ENCODE measurements around the gene LEMD1. TPM values are rescaled to one million over a fixed set of nuclear protein-coding genes. Genes with fewer than 3 reads are reported as not detected.

LEMD1 gene
- total RNA-seq, 2 experiments from 2014 or later: not detected

GRCh38 chr1:205444931-205445645, 23.2 kb upstream of the LEMD1 start:
- H3K4me3 ChIP-seq (ENCODE audit: low read length): no peak overlapping the region
- H3K4me1 ChIP-seq (ENCODE audit: insufficient read depth, low read length): peaks cover 29% of the 10 kb centered on the region
- no peaks in the 10 kb centered on the region for H3K27me3 ChIP-seq (ENCODE audit: control insufficient read depth in 1 of 2, insufficient read depth in 2 of 2, low read length in 2 of 2)
- no peaks in the 10 kb centered on the region for H3K9me3 ChIP-seq (ENCODE audit: control insufficient read depth in 1 of 2, insufficient read depth in 1 of 2, low read length in 2 of 2)
- H3K9me3 Mint-ChIP-seq: no peaks in the 10 kb centered on the region
- ATAC-seq (ENCODE audit: poor library complexity): no peak
- CTCF ChIA-PET: interaction anchor here (0.6 kb wide), 1 partner anchor 174 kb away, joined by 3 read pairs; no protein-coding TSS in a partner anchor
- POLR2A ChIA-PET: no interaction called here
- peaks cover 15% of the 10 kb centered on the region for H3K27me3 Mint-ChIP-seq
- H3K36me3 ChIP-seq (ENCODE audit: insufficient read depth, low read length): no peaks in the 10 kb centered on the region
- intact Hi-C loops (cut with DNase I, micrococcal nuclease): loop anchor here in 1 of 2 experiments (5.0 kb wide), 1 partner anchor 42 kb away; no protein-coding TSS in a partner anchor
- H3K27ac Mint-ChIP-seq: no peak overlapping the region
- H3K4me3 Mint-ChIP-seq: no peak overlapping the region
- DNase-seq: no peak
- no peaks in the 10 kb centered on the region for H3K36me3 Mint-ChIP-seq (ENCODE audit: low read depth)
- H3K4me1 Mint-ChIP-seq (ENCODE audit: low read depth): peaks cover 19% of the 10 kb centered on the region
- no peak overlapping the region for H3K27ac ChIP-seq (ENCODE audit: low read depth in 1 of 2, low read length in 2 of 2)
- TF ChIP-seq CTCF (IDR thresholded peaks at IDR 0.05): no peak

GRCh38 chr1:205444300-205444930, 22.6 kb upstream of the LEMD1 start:
- no peak for TF ChIP-seq CTCF (IDR thresholded peaks at IDR 0.05)
- H3K27ac Mint-ChIP-seq: no peak overlapping the region
- peaks cover 11% of the 10 kb centered on the region for H3K27me3 Mint-ChIP-seq
- no peaks in the 10 kb centered on the region for H3K9me3 Mint-ChIP-seq
- Histone ChIP-seq H3K27ac (ENCODE audit: low read depth in 1 of 2, low read length in 2 of 2) (no peak overlapping the region), H3K36me3 (ENCODE audit: insufficient read depth, low read length) (no peaks in the 10 kb centered on the region), H3K9me3 (ENCODE audit: control insufficient read depth in 1 of 2, insufficient read depth in 1 of 2, low read length in 2 of 2) (no peaks in the 10 kb centered on the region), H3K4me1 (ENCODE audit: insufficient read depth, low read length) (peaks cover 32% of the 10 kb centered on the region), H3K27me3 (ENCODE audit: control insufficient read depth in 1 of 2, insufficient read depth in 2 of 2, low read length in 2 of 2) (no peaks in the 10 kb centered on the region), H3K4me3 (ENCODE audit: low read length) (no peak overlapping the region)
- no peaks in the 10 kb centered on the region for H3K36me3 Mint-ChIP-seq (ENCODE audit: low read depth)
- peaks cover 26% of the 10 kb centered on the region for H3K4me1 Mint-ChIP-seq (ENCODE audit: low read depth)
- intact Hi-C loops (cut with DNase I, micrococcal nuclease): loop anchor here in 1 of 2 experiments (5.0 kb wide), 1 partner anchor 43 kb away; no protein-coding TSS in a partner anchor
- H3K4me3 Mint-ChIP-seq: no peak overlapping the region
- ChIA-PET CTCF (interaction anchor here (0.6 kb wide), 1 partner anchor 174 kb away, joined by 3 read pairs; no protein-coding TSS in a partner anchor), POLR2A (no interaction called here)
- DNase-seq (no peak), ATAC-seq (ENCODE audit: poor library complexity) (no peak)

GRCh38 chr1:205443585-205444299, 21.9 kb upstream of the LEMD1 start:
- Histone ChIP-seq H3K9me3 (ENCODE audit: control insufficient read depth in 1 of 2, insufficient read depth in 1 of 2, low read length in 2 of 2) (no peaks in the 10 kb centered on the region), H3K27me3 (ENCODE audit: control insufficient read depth in 1 of 2, insufficient read depth in 2 of 2, low read length in 2 of 2) (no peaks in the 10 kb centered on the region), H3K4me3 (ENCODE audit: low read length) (no peak overlapping the region), H3K36me3 (ENCODE audit: insufficient read depth, low read length) (no peaks in the 10 kb centered on the region), H3K4me1 (ENCODE audit: insufficient read depth, low read length) (peaks cover 31% of the 10 kb centered on the region), H3K27ac (ENCODE audit: low read depth in 1 of 2, low read length in 2 of 2) (no peak overlapping the region)
- intact Hi-C loops (cut with DNase I, micrococcal nuclease): loop anchor here in 1 of 2 experiments (5.0 kb wide), 1 partner anchor 44 kb away; no protein-coding TSS in a partner anchor
- ATAC-seq (ENCODE audit: poor library complexity): no peak
- POLR2A ChIA-PET: no interaction called here
- no peak for DNase-seq
- no peak for TF ChIP-seq CTCF (IDR thresholded peaks at IDR 0.05)
- Mint-ChIP-seq H3K4me1 (ENCODE audit: low read depth) (peaks cover 26% of the 10 kb centered on the region), H3K36me3 (ENCODE audit: low read depth) (no peaks in the 10 kb centered on the region), H3K9me3 (no peaks in the 10 kb centered on the region), H3K27me3 (peaks cover 9% of the 10 kb centered on the region), H3K4me3 (no peak overlapping the region), H3K27ac (no peak overlapping the region)
- CTCF ChIA-PET: no interaction called here

Measured in CD4-positive, alpha-beta T cell (primary cell).